Stimulated activated CD4-positive, alpha-beta T cell treated with anti-CD3 and anti-CD28 coated beads, TNF-alpha, amount 100 ng/mL, for 24 hours (primary cell): ENCODE measurements around the gene SLC25A45.

Experiments
- DNase-seq, 3 experiments: peaks; one replicate each; pipeline ENCODE4 v3.0.0-alpha.2; 2020; ENCODE audit warnings: low read depth in 3 of 3

SLC25A45 gene, protein sequence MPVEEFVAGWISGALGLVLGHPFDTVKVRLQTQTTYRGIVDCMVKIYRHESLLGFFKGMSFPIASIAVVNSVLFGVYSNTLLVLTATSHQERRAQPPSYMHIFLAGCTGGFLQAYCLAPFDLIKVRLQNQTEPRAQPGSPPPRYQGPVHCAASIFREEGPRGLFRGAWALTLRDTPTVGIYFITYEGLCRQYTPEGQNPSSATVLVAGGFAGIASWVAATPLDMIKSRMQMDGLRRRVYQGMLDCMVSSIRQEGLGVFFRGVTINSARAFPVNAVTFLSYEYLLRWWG

DNA sequence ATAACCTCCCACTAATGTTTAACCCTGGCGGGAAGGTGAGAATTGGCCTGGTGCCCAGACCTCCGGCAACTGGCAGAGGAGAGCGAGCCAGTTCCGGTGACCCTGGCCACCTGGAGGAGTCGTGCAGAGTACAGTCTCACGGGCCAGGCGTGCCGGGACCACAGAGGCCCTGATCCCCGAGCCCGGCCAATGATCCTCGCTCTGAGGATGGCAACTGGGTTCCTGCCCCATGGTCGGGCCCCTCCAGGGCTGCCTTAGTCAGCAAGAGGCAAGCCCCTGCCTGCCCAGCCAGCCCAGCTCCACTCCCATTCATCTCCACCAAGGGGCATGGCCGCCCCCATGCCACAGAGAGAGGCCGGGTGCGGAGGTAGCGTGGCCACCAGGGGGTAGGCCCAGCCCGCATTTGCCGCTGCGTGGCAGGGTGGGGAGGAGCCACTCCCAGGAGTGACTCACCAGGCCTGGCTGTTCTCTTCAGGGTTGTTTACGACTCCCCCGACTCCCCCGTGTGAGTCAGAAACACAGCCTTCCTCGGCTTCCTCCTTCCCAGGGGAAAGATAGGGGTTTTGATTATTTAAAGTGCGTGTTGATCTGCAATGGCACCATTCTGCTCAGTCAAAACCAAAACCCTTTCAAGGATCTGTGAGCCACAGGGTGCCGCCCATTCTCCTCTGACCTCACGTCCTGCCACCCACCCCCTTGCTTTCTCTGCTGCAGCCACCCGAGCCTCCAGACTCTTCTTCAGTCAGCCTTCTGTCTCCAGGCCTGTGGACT lies at the start of gene SLC25A45:
SLC25A45 (minus strand) TSS at position 614 of the 771 bp plus-strand sequence. CDS start 695 bp downstream, outside the sequence.
- peak; percentile 88 to 93 (median 88) for DNase-seq

DNA sequence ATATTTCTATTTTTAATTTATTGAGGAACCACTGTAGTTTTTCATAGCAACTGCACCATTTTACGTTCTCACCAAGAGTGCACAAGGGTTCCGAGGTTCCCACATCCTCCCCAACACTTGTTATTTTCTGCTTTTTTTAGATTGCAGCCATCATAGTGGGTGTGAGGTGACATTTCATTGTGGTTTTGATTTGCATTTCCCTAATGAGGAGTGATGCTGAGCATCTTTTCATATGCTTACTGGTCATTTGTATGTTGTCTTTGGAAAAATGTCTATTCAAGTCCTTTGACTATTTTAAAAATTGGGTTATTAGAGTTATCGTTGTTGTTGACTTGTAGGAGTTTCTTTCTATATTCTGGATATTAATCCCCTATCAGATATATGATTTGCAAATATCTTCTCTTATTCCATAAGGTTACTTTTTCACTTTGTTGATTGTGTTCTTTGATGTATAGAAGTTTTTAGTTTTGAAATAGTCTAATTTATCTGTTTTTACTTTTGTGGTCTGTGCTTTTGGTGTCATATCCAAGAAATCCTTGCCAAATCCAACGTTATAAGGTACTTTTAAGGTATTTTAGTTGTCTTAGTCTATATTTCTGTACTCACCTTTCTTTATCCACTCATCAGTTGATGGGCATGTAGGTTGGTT lies 49.1 kb upstream of the SLC25A45 start:
- DNase-seq: no peak

- no peak for DNase-seq
Observed at GRCh38 chr11:65430406-65431217, 48.2 kb upstream of the SLC25A45 start.

- DNase-seq: peak in 1 of 3 experiments; percentile 50
Observed at GRCh38 chr11:65429724-65430405, 47.4 kb upstream of the SLC25A45 start.

DNA sequence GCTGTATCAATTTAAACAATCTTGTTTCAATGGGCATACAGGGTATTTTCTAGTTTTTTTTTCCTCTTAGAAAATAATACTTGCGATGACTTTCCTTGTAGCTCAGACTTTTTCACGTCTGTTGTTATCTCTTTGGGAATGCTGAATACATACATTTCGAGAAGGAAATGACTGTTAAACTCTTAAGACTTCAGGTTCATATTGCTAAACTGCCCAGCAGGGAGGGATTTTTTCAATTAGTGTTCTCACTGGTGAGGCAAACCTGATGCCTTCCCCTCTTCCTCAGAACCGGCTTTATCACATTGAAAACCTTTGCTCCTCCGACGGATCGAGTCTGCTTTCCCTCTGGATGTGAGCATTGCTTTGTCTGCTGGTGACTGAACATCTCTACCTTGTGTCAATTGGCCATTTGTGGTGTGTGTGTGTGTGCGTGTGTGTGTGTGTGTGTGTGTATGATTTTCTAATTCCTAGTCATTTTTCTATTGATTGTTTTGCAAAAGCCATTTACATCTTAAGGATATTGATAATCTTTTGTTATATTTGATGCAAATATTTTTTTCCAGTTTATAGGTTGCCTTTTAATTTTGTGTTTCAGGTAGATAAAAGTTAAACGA lies 46.7 kb upstream of the SLC25A45 start:
- no peak for DNase-seq

DNA sequence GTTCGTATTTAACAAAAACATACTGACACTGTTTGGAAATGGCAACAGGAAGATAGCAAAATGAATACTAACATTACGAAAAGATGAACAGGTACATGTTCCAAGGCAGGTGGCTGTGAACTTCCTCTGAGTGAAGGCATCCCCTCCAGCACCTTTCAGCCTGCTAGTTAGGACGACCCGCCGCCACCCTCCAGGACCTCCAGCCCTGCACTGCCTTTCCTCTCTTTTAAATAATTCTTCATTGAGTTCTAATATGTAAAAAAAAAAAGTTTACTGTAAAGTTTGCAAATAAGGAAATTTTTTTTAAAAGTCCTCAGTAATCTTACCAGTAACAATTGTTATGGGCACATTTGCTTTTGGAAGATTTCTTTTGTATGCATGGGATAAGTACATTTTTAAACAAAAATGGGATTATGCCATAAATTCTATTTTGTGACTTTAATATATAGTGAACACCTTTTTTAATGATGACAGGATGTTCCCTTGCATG lies 46.2 kb upstream of the SLC25A45 start:
- DNase-seq: no peak

- DNase-seq: peak in 1 of 3 experiments; percentile 41
Observed at GRCh38 chr11:65427691-65428577, 45.5 kb upstream of the SLC25A45 start.

- DNase-seq: peak in 1 of 3 experiments; percentile 42
Observed at GRCh38 chr11:65426839-65427690, 44.6 kb upstream of the SLC25A45 start.

DNA sequence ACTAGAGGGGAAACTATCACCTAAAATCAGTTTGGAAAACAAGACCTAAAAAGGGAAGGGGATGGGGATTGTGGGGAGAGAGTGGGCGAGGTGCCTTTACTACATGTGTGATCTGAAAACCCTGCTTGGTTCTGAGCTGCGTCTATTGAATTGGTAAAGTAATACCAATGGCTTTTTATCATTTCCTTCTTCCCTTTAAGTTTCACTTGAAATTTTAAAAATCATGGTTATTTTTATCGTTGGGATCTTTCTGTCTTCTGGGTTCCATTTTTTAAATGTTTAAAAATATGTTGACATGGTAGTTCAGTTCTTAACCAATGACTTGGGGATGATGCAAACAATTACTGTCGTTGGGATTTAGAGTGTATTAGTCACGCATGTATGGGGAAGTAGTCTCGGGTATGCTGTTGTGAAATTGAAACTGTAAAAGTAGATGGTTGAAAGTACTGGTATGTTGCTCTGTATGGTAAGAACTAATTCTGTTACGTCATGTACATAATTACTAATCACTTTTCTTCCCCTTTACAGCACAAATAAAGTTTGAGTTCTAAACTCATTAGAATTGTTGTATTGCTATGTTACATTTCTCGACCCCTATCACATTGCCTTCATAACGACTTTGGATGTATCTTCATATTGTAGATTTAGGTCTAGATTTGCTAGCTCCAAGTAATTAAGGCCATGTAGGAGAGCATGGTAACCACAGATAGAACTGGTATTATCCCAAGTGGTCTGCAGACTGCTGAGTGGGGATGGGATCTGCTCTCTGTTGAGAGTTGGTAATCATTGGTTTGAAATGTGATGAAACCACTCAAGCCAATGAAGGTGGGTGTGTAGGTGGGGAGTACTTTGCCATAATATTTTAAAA lies 43.8 kb upstream of the SLC25A45 start:
- DNase-seq: no peak

- peak in 2 of 3 experiments; percentile 71 to 81 for DNase-seq
Observed at GRCh38 chr11:65425105-65425970, 42.9 kb upstream of the SLC25A45 start.

GRCh38 chr11:65424205-65425104 lies 42.0 kb upstream of the SLC25A45 start:
- peak in 1 of 3 experiments; percentile 73 for DNase-seq

- peak in 1 of 3 experiments; percentile 38 for DNase-seq
Observed at GRCh38 chr11:65423516-65424204, 41.2 kb upstream of the SLC25A45 start.

DNA sequence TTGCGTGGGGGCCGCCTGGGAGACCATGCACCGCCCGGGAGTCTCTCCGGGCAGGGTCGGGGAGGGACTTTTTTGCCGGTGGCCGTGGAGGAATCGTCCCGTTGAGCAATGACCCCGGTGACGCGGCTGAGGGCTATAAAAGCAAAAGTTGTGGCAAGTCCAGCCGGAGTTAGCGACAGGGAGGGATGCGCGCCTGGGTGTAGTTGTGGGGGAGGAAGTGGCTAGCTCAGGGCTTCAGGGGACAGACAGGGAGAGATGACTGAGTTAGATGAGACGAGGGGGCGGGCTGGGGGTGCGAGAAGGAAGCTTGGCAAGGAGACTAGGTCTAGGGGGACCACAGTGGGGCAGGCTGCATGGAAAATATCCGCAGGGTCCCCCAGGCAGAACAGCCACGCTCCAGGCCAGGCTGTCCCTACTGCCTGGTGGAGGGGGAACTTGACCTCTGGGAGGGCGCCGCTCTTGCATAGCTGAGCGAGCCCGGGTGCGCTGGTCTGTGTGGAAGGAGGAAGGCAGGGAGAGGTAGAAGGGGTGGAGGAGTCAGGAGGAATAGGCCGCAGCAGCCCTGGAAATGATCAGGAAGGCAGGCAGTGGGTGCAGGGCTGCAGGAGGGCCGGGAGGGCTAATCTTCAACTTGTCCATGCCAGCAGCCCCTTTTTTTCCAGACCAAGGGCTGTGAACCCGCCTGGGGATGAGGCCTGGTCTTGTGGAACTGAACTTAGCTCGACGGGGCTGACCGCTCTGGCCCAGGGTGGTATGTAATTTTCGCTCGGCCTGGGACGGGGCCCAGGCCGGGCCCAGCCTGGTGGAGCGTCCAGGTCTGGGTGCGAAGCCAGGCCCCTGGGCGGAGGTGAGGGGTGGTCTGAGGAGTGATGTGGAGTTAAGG lies 40.4 kb upstream of the SLC25A45 start, which contains the start of gene NEAT1:
NEAT1 (plus strand) TSS at position 166 of the 883 bp plus-strand sequence.
- peak; percentile 90 to 93 (median 93) for DNase-seq
